Embryonic facial prominence (tissue), 1 donor: ENCODE data around the gene FOS.
A peak's percentile ranks its signal among the peaks of the same experiment; 100 is the strongest.

Experiments used
- DNase-seq: peaks from one replicate; pipeline ENCODE4 v3.0.0-alpha.2; 2016; ENCODE audit errors: extremely low spot score

Gene FOS

DNA sequence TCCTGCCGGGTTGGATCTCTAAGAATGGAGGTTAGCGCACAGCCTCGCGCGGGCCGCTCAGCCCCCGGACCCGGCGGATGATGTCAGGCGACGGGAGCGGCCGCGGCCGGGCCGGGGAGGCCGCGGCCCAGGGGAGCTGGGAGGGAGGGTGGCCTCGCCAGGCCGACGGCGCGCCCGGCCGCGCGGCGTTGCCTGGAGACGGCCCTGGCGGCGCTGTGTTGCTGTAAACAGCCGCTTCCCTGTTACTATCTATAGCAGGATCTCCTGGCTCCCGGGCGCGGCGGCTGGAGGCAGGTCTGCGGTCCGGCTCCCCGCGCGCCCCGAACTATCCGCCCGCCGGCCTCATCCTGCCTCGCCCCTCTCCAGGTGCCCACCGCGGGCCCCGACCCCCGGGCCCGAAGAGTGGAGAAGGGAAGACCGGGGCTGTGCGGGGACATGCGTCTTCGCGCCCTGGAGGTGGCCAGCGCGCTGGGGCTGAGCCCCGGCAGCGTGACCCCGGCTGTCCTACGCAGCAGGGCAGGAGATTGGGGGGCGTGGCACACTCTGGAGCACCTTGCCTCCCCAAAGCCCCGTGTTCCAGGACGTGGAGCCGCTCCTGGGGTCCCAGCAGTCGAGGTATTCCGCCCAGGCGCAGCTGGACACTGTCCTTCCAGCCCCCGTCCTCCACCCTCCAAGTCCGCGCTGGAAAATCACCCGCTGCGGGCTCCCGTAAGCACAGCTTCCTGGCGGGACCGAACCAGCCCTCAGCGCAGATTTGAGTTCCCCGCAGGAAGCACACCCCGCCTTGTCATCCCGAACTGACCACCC is 1.4 kb upstream of the FOS start:
- DNase-seq, result peak; percentile 70

GRCh38 chr14:75277815-75278421 is 710 bp upstream of the FOS start:
- DNase-seq, result no peak

- peak; percentile 56 for DNase-seq
Observed at GRCh38 chr14:75279153-75279762, 630 bp downstream of the FOS start.

- DNase-seq, result no peak
Observed at GRCh38 chr14:75279763-75280290, 1.2 kb downstream of the FOS start.

DNA sequence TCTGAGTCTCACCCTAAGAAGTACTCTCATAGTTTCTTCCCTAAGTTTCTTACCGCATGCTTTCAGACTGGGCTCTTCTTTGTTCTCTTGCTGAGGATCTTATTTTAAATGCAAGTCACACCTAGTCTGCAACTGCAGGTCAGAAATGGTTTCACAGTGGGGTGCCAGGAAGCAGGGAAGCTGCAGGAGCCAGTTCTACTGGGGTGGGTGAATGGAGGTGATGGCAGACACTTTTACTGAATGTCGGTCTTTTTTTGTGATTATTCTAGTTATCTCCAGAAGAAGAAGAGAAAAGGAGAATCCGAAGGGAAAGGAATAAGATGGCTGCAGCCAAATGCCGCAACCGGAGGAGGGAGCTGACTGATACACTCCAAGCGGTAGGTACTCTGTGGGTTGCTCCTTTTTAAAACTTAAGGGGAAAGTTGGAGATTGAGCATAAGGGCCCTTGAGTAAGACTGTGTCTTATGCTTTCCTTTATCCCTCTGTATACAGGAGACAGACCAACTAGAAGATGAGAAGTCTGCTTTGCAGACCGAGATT is 1.7 kb downstream of the FOS start:
- no peak for DNase-seq

DNA sequence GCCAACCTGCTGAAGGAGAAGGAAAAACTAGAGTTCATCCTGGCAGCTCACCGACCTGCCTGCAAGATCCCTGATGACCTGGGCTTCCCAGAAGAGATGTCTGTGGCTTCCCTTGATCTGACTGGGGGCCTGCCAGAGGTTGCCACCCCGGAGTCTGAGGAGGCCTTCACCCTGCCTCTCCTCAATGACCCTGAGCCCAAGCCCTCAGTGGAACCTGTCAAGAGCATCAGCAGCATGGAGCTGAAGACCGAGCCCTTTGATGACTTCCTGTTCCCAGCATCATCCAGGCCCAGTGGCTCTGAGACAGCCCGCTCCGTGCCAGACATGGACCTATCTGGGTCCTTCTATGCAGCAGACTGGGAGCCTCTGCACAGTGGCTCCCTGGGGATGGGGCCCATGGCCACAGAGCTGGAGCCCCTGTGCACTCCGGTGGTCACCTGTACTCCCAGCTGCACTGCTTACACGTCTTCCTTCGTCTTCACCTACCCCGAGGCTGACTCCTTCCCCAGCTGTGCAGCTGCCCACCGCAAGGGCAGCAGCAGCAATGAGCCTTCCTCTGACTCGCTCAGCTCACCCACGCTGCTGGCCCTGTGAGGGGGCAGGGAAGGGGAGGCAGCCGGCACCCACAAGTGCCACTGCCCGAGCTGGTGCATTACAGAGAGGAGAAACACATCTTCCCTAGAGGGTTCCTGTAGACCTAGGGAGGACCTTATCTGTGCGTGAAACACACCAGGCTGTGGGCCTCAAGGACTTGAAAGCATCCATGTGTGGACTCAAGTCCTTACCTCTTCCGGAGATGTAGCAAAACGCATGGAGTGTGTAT is 2.4 kb downstream of the FOS start:
- DNase-seq, result peak; percentile 56

DNA sequence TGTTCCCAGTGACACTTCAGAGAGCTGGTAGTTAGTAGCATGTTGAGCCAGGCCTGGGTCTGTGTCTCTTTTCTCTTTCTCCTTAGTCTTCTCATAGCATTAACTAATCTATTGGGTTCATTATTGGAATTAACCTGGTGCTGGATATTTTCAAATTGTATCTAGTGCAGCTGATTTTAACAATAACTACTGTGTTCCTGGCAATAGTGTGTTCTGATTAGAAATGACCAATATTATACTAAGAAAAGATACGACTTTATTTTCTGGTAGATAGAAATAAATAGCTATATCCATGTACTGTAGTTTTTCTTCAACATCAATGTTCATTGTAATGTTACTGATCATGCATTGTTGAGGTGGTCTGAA is 3.0 kb downstream of the FOS start:
- no peak for DNase-seq

- DNase-seq, result peak; percentile 83
Observed at GRCh38 chr14:75282170-75282554, 3.5 kb downstream of the FOS start.

GRCh38 chr14:75282555-75283161 is 4.0 kb downstream of the FOS start:
- DNase-seq, result peak; percentile 69

DNA sequence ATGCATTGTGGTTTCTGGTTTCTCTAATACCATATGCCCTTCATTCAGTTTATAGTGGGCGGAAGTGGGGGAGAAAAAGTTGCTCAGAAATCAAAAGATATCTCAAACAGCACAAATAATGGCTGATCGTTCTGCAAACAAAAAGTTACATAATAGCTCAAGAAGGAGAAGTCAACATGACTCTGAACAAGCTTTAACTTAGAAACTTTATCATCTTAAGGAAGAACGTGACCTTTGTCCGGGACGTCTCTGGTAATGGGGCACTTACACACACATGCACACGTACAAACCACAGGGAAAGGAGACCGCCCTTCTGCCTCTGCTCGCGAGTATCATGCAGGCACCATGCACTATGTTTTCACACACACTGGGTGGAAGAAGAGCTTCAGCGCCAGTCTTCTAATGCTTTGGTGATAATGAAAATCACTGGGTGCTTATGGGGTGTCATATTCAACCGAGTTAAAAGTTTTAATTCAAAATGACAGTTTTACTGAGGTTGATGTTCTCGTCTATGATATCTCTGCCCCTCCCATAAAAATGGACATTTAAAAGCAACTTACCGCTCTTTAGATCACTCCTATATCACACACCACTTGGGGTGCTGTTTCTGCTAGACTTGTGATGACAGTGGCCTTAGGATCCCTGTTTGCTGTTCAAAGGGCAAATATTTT is 4.7 kb downstream of the FOS start:
- peak; percentile 79 for DNase-seq

- no peak for DNase-seq
Observed at GRCh38 chr14:75283833-75284563, 5.4 kb downstream of the FOS start.

- DNase-seq, result no peak
Observed at GRCh38 chr14:75285331-75285730, 6.7 kb downstream of the FOS start.

- no peak for DNase-seq
Observed at GRCh38 chr14:75286313-75286712, 7.7 kb downstream of the FOS start.

GRCh38 chr14:75289840-75290388 is 11.3 kb downstream of the FOS start:
- no peak for DNase-seq

DNA sequence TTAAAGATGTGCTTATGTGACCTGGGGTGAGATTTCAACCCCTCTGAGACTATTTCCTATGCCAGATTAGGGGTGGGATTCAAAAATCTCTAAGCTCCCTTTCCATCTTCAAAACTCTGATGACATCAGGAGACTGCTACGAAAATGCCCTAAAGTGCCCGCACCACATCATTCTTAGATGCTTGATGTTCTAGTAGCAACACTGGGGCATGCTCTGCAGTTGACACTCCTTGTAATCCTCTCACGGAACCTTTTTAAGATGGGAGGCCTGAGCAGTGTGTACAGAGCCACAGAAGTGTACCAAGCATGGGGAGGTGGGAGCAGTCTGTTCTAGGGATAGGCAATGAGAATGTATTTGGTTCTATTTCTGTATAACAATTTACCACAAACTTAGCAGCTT is 12.2 kb downstream of the FOS start:
- DNase-seq, result no peak

DNA sequence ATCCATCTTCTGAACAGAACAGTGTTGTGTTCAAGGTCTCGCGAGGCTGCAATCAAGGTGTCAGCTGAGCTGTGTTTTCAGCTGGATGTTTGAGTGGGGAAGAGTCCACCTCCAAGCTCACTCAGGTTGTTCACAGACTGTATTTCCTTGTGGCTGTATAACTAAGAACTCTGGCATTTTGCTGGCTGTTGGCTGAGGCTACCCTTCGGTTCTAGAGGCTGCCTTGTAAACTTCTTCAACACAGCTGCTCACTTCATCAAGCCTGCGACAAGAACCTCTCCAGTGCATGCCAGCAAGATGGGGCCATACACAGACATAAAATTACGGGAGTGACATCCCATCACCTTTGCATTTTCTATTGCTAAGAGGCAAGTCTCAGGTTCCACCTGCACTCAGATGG is 12.7 kb downstream of the FOS start:
- no peak for DNase-seq

DNA sequence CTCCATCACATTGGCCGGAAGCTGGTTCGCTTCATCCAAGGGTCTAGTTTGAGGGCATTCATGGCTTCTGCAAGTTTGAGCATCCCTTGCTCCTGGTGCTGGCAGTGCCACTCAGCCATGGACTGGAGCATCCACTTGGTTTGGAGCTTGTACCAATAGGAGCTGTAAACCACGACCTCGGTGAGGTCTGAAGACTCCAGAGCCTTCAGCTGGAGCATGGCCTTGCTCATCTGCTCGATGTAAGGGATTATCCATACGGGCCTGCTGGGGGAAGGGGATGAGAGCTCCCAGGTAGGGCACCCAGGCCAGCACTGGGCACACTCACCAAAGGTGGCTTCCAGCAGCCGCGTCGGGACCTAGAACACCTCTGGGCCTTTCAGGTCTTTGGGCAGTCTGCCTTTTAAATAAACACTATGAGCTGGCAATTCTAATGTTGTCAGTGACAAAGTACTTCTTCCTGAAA is 13.5 kb downstream of the FOS start:
- no peak for DNase-seq

- DNase-seq, result no peak
Observed at GRCh38 chr14:75292886-75293285, 14.3 kb downstream of the FOS start.

- DNase-seq, result peak; percentile 95
Observed at GRCh38 chr14:75293920-75294648, 15.5 kb downstream of the FOS start.
